Natural killer cell (primary cell): ENCODE results near the gene ANP32A. TPM values are rescaled to one million over a fixed set of nuclear protein-coding genes. Genes with fewer than 3 reads are reported as not detected.

ENCODE experiments used
- ATAC-seq, 3 donors: fragments of 150-1000 bp in 2 of 3; fragments of 200-7000 bp in 1 of 3; cut with Tn5 transposase; 1 replicate in 1 of 3; 2 replicates in 2 of 3; pipeline ENCODE4 v1.10.0; 2021; ENCODE audit warnings: mild to moderate bottlenecking in 2 of 3, moderate library complexity in 2 of 3
- DNase-seq, 2 donors: peaks; one replicate each; pipeline versions ENCODE4 v3.0.0 to v3.0.0-alpha.2; 2013 to 2021; ENCODE audit warnings: mixed read lengths in 1 of 2
- H3K27ac ChIP-seq: one replicate; pipeline ENCODE4 v1.5.1; 2013; ENCODE audit warnings: mild to moderate bottlenecking, low read length
- H3K27me3 ChIP-seq: one replicate; pipeline ENCODE4 v1.6.1; 2013; ENCODE audit warnings: low read length; ENCODE audit not compliant: control insufficient read depth, insufficient read depth
- H3K36me3 ChIP-seq: one replicate; pipeline ENCODE4 v1.6.1; 2013; ENCODE audit warnings: low read length; ENCODE audit not compliant: control insufficient read depth, insufficient read depth
- H3K4me1 ChIP-seq: one replicate; pipeline ENCODE4 v1.6.1; 2013; ENCODE audit warnings: low read length; ENCODE audit not compliant: control insufficient read depth, insufficient read depth
- H3K4me3 ChIP-seq: one replicate; pipeline ENCODE4 v1.5.1; 2013; ENCODE audit warnings: low read length
- H3K9me3 ChIP-seq: one replicate; pipeline ENCODE4 v1.6.1; 2013; ENCODE audit warnings: low read length; ENCODE audit not compliant: control insufficient read depth, insufficient read depth
- H3K27ac Mint-ChIP-seq, 2 donors: one replicate each; pipeline ENCODE4 v1.8.0; 2022; ENCODE audit warnings: mild to moderate bottlenecking in 2 of 2, mixed read lengths in 2 of 2, moderate library complexity in 1 of 2
- H3K27me3 Mint-ChIP-seq, 2 donors: one replicate each; pipeline ENCODE4 v1.8.0; 2022; ENCODE audit warnings: low read depth in 2 of 2, mixed read lengths in 2 of 2
- H3K36me3 Mint-ChIP-seq: one replicate; pipeline ENCODE4 v1.8.0; 2022; ENCODE audit warnings: mixed read lengths
- H3K4me1 Mint-ChIP-seq, 2 donors: one replicate each; pipeline ENCODE4 v1.8.0; 2022; ENCODE audit warnings: mixed read lengths in 2 of 2
- H3K4me3 Mint-ChIP-seq: one replicate; pipeline ENCODE4 v1.8.0; 2022; ENCODE audit warnings: mild to moderate bottlenecking, moderate library complexity, mixed read lengths
- H3K9me3 Mint-ChIP-seq, 2 donors: one replicate each; pipeline ENCODE4 v1.8.0; 2022; ENCODE audit warnings: mixed read lengths in 2 of 2
- WGBS: methylation state at CpG from one replicate; pipeline ENCODE4 v1.1.7; 2013; ENCODE audit warnings: missing lambda C conversion rate; ENCODE audit not compliant: insufficient coverage; 5-methylcytosine and 5-hydroxymethylcytosine counted together
- intact Hi-C: fragments of 100-400 bp; cut with micrococcal nuclease; formaldehyde crosslinking; loops from one replicate; pipeline ENCODE4 v1.14.2; 2022
- total RNA-seq, 4 donors: library from RNA; stranded (reverse); fragments of 120-200 nt in 1 of 4; gene quantifications; one replicate each; pipeline versions ENCODE4 v1.2.3 to v1.2.4, GENCODE V29; 2013 to 2022
- TF ChIP-seq, protein P1 (sequence below): fragments of 200-600 bp; IDR thresholded peaks from one replicate; pipeline ENCODE4 v1.8.0; 2022; ENCODE audit warnings: antibody characterized with exemption

Gene ANP32A
- total RNA-seq, 3 donors from 2014 or later (not counting 1 experiment from before 2014, with no cell fraction given): 133 to 150 (median 148) TPM

DNA sequence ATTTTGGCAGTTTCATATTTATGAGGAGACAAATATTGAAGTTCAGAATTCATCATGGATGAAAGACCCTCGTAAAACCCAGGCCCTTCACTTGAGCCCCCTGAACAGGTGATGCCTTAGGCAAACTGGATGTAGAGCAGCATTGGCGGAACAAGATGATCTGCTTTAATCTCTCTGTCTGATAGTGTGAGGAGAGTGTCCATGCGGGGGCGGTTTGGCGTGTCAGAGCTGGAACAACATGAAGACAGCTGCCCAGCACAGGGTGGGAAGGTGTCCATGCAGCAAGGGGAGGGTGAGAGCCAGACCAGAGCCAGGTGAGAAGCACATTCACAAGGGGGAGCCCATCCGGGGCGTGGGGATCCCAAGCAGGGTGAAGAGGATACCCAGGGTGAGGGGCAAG, 31.8 kb upstream of the ANP32A start:
- H3K27ac ChIP-seq: no peak overlapping the region
- H3K9me3 Mint-ChIP-seq: peaks cover 4% of the 10 kb centered on the region in 2 donors
- peaks cover 10% of the 10 kb centered on the region for H3K36me3 Mint-ChIP-seq
- H3K27me3 ChIP-seq: no peaks in the 10 kb centered on the region
- no peaks in the 10 kb centered on the region for H3K4me1 ChIP-seq
- intact Hi-C loops: no loop called here
- H3K9me3 ChIP-seq: peaks cover 2% of the 10 kb centered on the region
- peaks cover 19 to 51% of the 10 kb centered on the region in 2 donors for H3K27me3 Mint-ChIP-seq
- no peaks in the 10 kb centered on the region for H3K36me3 ChIP-seq
- H3K4me3 ChIP-seq: no peak overlapping the region
- 87% methylated on average over 7 of the region's 7 CpGs for WGBS
- H3K4me3 Mint-ChIP-seq: no peak overlapping the region
- TF ChIP-seq, protein P1, sequence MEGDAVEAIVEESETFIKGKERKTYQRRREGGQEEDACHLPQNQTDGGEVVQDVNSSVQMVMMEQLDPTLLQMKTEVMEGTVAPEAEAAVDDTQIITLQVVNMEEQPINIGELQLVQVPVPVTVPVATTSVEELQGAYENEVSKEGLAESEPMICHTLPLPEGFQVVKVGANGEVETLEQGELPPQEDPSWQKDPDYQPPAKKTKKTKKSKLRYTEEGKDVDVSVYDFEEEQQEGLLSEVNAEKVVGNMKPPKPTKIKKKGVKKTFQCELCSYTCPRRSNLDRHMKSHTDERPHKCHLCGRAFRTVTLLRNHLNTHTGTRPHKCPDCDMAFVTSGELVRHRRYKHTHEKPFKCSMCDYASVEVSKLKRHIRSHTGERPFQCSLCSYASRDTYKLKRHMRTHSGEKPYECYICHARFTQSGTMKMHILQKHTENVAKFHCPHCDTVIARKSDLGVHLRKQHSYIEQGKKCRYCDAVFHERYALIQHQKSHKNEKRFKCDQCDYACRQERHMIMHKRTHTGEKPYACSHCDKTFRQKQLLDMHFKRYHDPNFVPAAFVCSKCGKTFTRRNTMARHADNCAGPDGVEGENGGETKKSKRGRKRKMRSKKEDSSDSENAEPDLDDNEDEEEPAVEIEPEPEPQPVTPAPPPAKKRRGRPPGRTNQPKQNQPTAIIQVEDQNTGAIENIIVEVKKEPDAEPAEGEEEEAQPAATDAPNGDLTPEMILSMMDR: no peak
- no peak for DNase-seq
- no peak for ATAC-seq
- no peak overlapping the region for H3K27ac Mint-ChIP-seq
- no peaks in the 10 kb centered on the region for H3K4me1 Mint-ChIP-seq

DNA sequence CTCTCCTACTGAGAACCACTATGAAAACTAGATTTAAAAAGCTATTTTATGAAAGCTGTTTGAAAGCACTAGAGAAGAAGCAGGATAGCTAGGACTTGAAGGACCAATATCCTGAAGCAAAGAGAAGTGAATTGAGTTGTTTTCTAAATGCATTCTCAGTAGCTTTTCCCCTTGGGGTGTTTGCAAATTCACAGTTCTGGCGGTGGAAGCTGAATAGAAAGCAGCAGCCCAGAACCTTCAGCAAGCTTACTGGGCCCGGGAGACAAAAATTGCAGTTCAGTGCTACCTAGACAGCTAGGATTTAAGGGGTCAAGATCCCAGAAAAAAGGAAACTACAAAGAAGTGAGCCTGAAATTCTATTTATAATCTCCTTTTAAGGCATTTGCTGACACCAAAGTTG, 31.3 kb upstream of the ANP32A start:
- no peak overlapping the region for H3K4me3 ChIP-seq
- DNase-seq (no peak), ATAC-seq (no peak)
- no peaks in the 10 kb centered on the region for H3K36me3 ChIP-seq
- H3K27me3 ChIP-seq: no peaks in the 10 kb centered on the region
- Mint-ChIP-seq H3K27me3 (peaks cover 15 to 46% of the 10 kb centered on the region in 2 donors), H3K4me3 (no peak overlapping the region), H3K36me3 (peaks cover 5% of the 10 kb centered on the region), H3K4me1 (no peaks in the 10 kb centered on the region), H3K9me3 (peaks cover under 1% of the 10 kb centered on the region in 2 donors), H3K27ac (no peak overlapping the region)
- TF ChIP-seq, protein P1: no peak
- H3K9me3 ChIP-seq: no peaks in the 10 kb centered on the region
- no peak overlapping the region for H3K27ac ChIP-seq
- WGBS: 74% methylated on average over 2 of the region's 2 CpGs
- no peaks in the 10 kb centered on the region for H3K4me1 ChIP-seq
- intact Hi-C loops: no loop called here

DNA sequence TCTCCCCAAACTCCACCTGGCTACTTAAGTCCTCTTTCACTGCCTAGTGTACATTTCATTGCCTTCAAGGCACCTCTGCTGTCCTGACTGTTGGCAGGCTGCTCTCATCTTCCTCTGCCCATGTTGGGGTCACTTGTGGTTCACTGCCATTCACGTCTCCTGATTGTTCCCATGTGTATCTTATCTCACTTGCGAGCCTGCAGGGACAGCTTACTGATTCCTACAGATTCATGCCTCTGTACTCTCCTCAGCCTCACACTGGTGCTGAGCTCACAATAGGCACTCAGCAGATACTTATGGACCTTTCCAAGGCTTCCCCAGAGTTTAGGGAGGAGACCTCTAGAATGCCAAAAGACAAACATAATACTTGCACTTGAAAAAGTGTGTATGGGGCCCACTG, 28.8 kb upstream of the ANP32A start:
- Histone ChIP-seq H3K4me3 (no peak overlapping the region), H3K27ac (no peak overlapping the region), H3K36me3 (no peaks in the 10 kb centered on the region), H3K27me3 (peaks cover 15% of the 10 kb centered on the region), H3K9me3 (no peaks in the 10 kb centered on the region), H3K4me1 (no peaks in the 10 kb centered on the region)
- Mint-ChIP-seq H3K9me3 (no peaks in the 10 kb centered on the region), H3K4me1 (peaks cover 9 to 10% of the 10 kb centered on the region in 2 donors), H3K27ac (no peak overlapping the region), H3K36me3 (no peaks in the 10 kb centered on the region), H3K4me3 (no peak overlapping the region), H3K27me3 (peaks cover 26 to 41% of the 10 kb centered on the region in 2 donors)
- intact Hi-C loops: no loop called here
- 85% methylated on average over 2 of the region's 2 CpGs for WGBS
- DNase-seq (no peak), ATAC-seq (no peak)
- TF ChIP-seq, protein P1: no peak

DNA sequence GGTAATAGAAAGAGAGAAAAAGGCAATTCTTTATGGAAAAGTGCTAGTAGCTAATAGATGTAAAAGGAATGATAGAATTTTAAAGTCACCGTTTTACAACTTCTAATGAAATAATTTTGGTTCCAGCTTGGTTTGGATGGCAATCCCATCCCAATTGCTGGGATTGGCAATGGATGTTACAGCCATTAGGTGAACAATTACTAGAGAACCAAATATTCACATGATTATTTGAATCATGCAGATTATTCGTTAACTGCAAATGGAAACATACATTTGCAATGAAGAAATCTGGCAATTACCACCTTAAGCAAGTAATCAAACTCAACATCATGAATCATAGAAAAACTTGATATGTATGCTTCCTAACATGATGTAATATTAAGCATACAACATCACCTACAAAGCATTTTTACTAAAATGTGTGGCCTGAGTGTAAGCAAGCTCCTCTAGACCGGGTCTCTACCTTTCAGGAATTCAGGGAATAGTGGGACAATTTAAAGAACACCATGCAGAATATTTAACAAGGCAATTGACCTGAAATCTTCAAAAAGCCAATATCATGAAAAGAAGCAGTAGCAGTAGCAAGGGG, 26.2 kb upstream of the ANP32A start:
- 97% methylated on average over 3 of the region's 3 CpGs for WGBS
- intact Hi-C loops: no loop called here

More for the DNA sequence above, 26.2 kb upstream of the ANP32A start:
- H3K27ac Mint-ChIP-seq: no peak overlapping the region
- no peaks in the 10 kb centered on the region for H3K9me3 Mint-ChIP-seq
- Histone ChIP-seq H3K4me3 (no peak overlapping the region), H3K9me3 (no peaks in the 10 kb centered on the region), H3K27me3 (peaks cover 32% of the 10 kb centered on the region), H3K36me3 (no peaks in the 10 kb centered on the region), H3K4me1 (peaks cover 8% of the 10 kb centered on the region), H3K27ac (no peak overlapping the region)
- peaks cover 19 to 25% of the 10 kb centered on the region in 2 donors for H3K4me1 Mint-ChIP-seq
- H3K4me3 Mint-ChIP-seq: no peak overlapping the region
- no peak for ATAC-seq
- peaks cover 33 to 52% of the 10 kb centered on the region in 2 donors for H3K27me3 Mint-ChIP-seq
- no peaks in the 10 kb centered on the region for H3K36me3 Mint-ChIP-seq
- TF ChIP-seq, protein P1: no peak
- no peak for DNase-seq
